Esophagus muscularis mucosa (tissue), 4 donors: ENCODE data around the gene AFAP1L1. TPM values are rescaled to one million over a fixed set of nuclear protein-coding genes. Genes with fewer than 3 reads are reported as not detected.

ENCODE experiments used
- DNase-seq: peaks from one replicate; pipeline ENCODE4 v3.0.0-alpha.2; 2017; ENCODE audit errors: extremely low spot score
- H3K27ac ChIP-seq, 4 donors: fragments of 200-600 bp; sonication (generic); replicated peaks in 1 of 4; 1 replicate in 3 of 4; 2 replicates in 1 of 4; pipeline ENCODE4 v1.5.1; 2016 to 2019; ENCODE audit warnings: mild to moderate bottlenecking in 1 of 4
- H3K27me3 ChIP-seq, 4 donors: fragments of 200-600 bp; sonication (generic); one replicate each; pipeline versions ENCODE4 v1.5.1 to v1.6.0; 2016 to 2019
- H3K36me3 ChIP-seq, 4 donors: fragments of 200-600 bp; sonication (generic); one replicate each; pipeline ENCODE4 v1.5.1; 2016 to 2019
- H3K4me1 ChIP-seq, 4 donors: fragments of 200-600 bp; sonication (generic); one replicate each; pipeline ENCODE4 v1.5.1; 2016 to 2019
- H3K4me3 ChIP-seq, 4 donors: fragments of 200-600 bp; sonication (generic); 1 replicate in 2 of 4; 2 replicates in 2 of 4; pipeline ENCODE4 v1.5.1; 2016 to 2019; ENCODE audit warnings: mild to moderate bottlenecking in 4 of 4, moderate library complexity in 1 of 4
- H3K9me3 ChIP-seq, 4 donors: fragments of 200-600 bp; sonication (generic); 1 replicate in 3 of 4; 2 replicates in 1 of 4; pipeline ENCODE4 v1.5.1; 2016 to 2019
- CTCF ChIP-seq, 3 experiments: fragments of 200-600 bp in 2 of 3; fragments of 450-650 bp in 1 of 3; sonication (generic) in 2 of 3; IDR thresholded peaks; one replicate each; pipeline ENCODE4 v1.5.1; 2017 to 2019; ENCODE audit warnings: antibody characterized with exemption in 3 of 3, mild to moderate bottlenecking in 2 of 3, moderate library complexity in 1 of 3
- EP300 ChIP-seq: sonication (generic); formaldehyde crosslinking; IDR thresholded peaks from one replicate; pipeline ENCODE4 v1.6.1; 2017; ENCODE audit warnings: antibody characterized with exemption
- POLR2A ChIP-seq: fragments of 450-650 bp; IDR thresholded peaks from one replicate; pipeline ENCODE4 v1.6.1; 2017; ENCODE audit warnings: antibody characterized with exemption, moderate library complexity, mild to moderate bottlenecking, low read depth
- POLR2AphosphoS5 ChIP-seq, 2 donors: sonication (generic); formaldehyde crosslinking; IDR thresholded peaks; one replicate each; pipeline ENCODE4 v1.6.1; 2017; ENCODE audit warnings: antibody characterized with exemption in 2 of 2
- WGBS: methylation state at CpG from one replicate; pipeline ENCODE4 v1.1.5; 2018; 5-methylcytosine and 5-hydroxymethylcytosine counted together
- intact Hi-C: fragments of 100-400 bp; cut with DNase I; formaldehyde crosslinking; loops from one replicate; pipeline ENCODE4 v1.15.1; 2023
- total RNA-seq, 4 donors: library from RNA; depleted of rRNA; stranded (reverse); fragments of >200 nt; gene quantifications; one replicate each; pipeline versions ENCODE4 v1.1.0 to v1.2.1, GENCODE V29; 2016

The AFAP1L1 gene
- total RNA-seq, 4 donors from 2014 or later: 10.0 to 23.8 (median 16.6) TPM

DNA sequence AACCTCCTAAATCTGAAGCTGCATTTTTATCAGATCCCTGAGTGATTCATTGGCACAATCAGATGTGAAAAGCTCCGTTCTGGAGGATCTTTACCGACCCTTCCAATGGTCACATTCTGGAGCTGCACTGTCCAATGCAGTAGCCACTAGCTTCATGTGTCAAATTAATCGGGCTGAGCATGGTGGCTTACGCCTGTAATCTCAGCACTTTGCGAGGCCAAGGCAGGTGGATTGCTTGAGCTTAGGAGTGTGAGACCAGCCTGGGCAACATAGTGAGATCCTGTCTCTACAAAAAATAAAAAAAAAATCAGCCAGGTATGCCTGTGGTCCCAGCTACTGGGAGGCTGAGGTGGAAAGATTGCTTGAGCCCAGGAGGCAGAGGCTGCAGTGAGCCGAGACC lies 103.8 kb downstream of the AFAP1L1 start:
- no peaks in the 10 kb centered on the region for H3K9me3 ChIP-seq
- H3K4me3 ChIP-seq: no peak overlapping the region
- no peak for TF ChIP-seq EP300
- DNase-seq: no peak
- no peaks in the 10 kb centered on the region for H3K36me3 ChIP-seq
- no peaks in the 10 kb centered on the region for H3K27me3 ChIP-seq
- 92% methylated on average over 6 of the region's 6 CpGs for WGBS
- H3K4me1 ChIP-seq: peaks cover 16 to 72% (median 65%) of the 10 kb centered on the region in 4 donors
- peak overlapping the region in 3 of 4 donors; percentile 13 to 97 (median 44) for H3K27ac ChIP-seq
- intact Hi-C loops: no loop called here

DNA sequence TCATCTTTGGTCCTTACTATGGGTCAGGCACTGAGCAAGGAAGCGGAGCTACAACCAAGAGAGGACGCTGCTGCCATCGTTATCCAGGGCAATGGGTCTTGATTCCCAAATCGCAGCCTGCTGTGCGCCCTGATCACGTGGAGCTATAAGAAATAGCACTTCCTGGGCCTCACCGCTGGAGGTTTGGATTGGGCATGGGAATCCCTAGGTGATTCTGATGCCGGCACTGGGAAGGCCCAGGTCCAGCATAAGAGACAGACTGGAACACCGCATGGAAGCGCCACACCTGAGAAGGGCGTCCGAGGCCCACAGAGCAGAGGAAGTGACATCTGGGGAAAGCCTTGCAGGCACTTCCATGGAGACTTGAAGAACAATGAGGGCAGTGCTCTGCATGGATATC lies 104.4 kb downstream of the AFAP1L1 start:
- Histone ChIP-seq H3K4me1 (peaks cover 11 to 70% (median 64%) of the 10 kb centered on the region in 4 donors), H3K27me3 (no peaks in the 10 kb centered on the region), H3K27ac (peak overlapping the region; percentile 35 to 97 (median 38)), H3K9me3 (no peaks in the 10 kb centered on the region), H3K4me3 (no peak overlapping the region), H3K36me3 (no peaks in the 10 kb centered on the region)
- intact Hi-C loops: no loop called here
- DNase-seq: no peak
- 96% methylated on average over 10 of the region's 12 CpGs for WGBS
- no peak for TF ChIP-seq POLR2A
- TF ChIP-seq POLR2AphosphoS5 (IDR thresholded peaks at IDR 0.05): no peak
- no peak for TF ChIP-seq EP300
- no peak for TF ChIP-seq CTCF (IDR thresholded peaks at IDR 0.05)

DNA sequence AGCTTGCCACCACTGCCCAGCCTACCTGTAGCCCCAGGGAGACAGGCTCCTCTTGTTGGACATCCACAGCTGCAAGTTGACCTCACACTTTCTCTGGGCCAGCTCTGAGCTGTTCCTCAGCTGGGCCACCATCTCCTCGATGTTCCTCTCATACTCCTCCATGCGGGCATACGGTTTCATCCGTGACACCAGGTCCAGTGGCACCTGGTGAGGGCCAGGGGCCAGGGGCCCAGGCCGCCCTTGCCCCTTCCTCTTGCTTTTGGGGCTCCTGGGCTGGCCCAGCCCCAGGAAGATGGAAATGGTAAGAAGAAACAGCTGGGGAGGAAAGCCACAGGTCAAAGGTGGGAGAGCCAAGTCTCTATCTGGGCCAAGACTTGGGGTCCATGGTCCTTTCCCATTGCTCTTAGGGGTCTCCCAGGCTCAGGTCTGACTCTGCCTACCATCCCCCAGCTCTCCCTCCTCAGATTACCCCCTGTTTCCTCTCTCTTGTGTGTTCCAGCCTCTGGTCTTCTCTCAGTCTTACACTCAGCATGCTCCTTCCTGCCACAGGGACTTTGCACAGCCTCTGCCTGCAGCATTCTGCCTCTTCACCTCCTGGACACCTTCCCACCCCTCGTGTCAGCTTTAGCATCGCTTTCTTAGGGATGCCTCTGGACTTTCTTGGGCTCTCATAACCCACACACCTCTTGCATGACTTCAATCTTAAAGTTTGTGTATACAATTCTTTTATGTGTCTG lies 105.2 kb downstream of the AFAP1L1 start:
- intact Hi-C loops: no loop called here
- peaks cover 14 to 70% (median 64%) of the 10 kb centered on the region in 4 donors for H3K4me1 ChIP-seq

GRCh38 chr5:149378241-149378820 lies 106.7 kb downstream of the AFAP1L1 start:
- H3K4me3 ChIP-seq: peak overlapping the region in 2 of 4 donors; percentile 7
- 40% methylated on average over 5 of the region's 5 CpGs for WGBS
- peaks cover 28 to 70% (median 65%) of the 10 kb centered on the region in 4 donors for H3K4me1 ChIP-seq
- no peaks in the 10 kb centered on the region for H3K27me3 ChIP-seq
- intact Hi-C loops: no loop called here
- H3K36me3 ChIP-seq: no peaks in the 10 kb centered on the region
- peak overlapping the region; percentile 92 to 97 (median 96) for H3K27ac ChIP-seq
- H3K9me3 ChIP-seq: no peaks in the 10 kb centered on the region
- DNase-seq: no peak
- TF ChIP-seq POLR2AphosphoS5 (IDR thresholded peaks at IDR 0.05): no peak
- no peak for TF ChIP-seq EP300

More for the DNA sequence above, 105.2 kb downstream of the AFAP1L1 start:
- H3K27me3 ChIP-seq: no peaks in the 10 kb centered on the region
- no peaks in the 10 kb centered on the region for H3K9me3 ChIP-seq
- TF ChIP-seq EP300 (no peak), POLR2AphosphoS5 (IDR thresholded peaks at IDR 0.05) (no peak), POLR2A (no peak), CTCF (IDR thresholded peaks at IDR 0.05) (no peak)
- peak overlapping the region; percentile 36 to 97 (median 67) for H3K27ac ChIP-seq
- no peak for DNase-seq
- 83% methylated on average over 7 of the region's 7 CpGs for WGBS
- no peaks in the 10 kb centered on the region for H3K36me3 ChIP-seq
- H3K4me3 ChIP-seq: no peak overlapping the region

DNA sequence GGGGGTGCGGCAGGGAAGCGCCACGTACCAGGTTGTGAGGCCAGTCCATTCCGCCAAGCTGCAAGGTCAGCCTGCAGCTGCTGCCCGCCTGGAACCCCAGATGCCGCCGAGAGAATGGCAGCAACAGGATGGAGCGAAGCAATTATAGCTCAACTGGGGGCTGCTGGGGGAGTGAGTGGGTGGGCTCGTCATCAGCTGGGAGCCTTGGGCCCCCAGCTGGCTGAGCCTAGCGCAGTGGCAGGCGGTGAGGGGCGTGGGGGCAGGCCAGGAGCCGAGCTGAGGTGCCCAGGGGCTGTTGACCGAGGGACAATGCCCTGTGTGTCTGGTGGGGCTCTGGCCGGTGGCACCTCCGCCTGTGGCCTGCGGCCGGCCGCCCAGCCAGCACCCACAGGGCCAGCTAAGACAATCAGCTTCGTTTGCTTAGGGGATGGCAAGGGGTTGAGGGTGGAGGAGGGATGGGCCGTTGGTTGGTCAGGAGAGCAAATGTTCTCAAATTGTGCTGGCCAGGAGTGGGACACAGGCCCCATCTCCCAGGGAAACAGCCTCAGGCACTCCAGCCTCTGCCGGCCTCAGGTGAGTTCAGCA lies 107.6 kb downstream of the AFAP1L1 start, which contains the start of gene IL17B:
TSS of gene IL17B (minus strand) at position 116 of the 585 bp plus-strand sequence. CDS start at position 49, 67 bp downstream.
- Histone ChIP-seq H3K27ac (peak within 1 kb of the TSS; percentile 92 to 97 (median 96)), H3K27me3 (no peaks in the 10 kb centered on the region), H3K4me3 (peak within 1 kb of the TSS; percentile 6 to 55 (median 10)), H3K36me3 (no peaks in the 10 kb centered on the region), H3K4me1 (peaks cover 36 to 70% (median 67%) of the 10 kb centered on the region in 4 donors), H3K9me3 (no peaks in the 10 kb centered on the region)
- no peak for DNase-seq
- no peak for TF ChIP-seq POLR2A
- TF ChIP-seq POLR2AphosphoS5 (IDR thresholded peaks at IDR 0.05): no peak
- no peak for TF ChIP-seq CTCF (IDR thresholded peaks at IDR 0.05)
- no peak for TF ChIP-seq EP300
- 76% methylated on average over 9 of the region's 22 CpGs for WGBS
- intact Hi-C loops: no loop called here
